ENCODE measurements around the gene S100A16.

DNA sequence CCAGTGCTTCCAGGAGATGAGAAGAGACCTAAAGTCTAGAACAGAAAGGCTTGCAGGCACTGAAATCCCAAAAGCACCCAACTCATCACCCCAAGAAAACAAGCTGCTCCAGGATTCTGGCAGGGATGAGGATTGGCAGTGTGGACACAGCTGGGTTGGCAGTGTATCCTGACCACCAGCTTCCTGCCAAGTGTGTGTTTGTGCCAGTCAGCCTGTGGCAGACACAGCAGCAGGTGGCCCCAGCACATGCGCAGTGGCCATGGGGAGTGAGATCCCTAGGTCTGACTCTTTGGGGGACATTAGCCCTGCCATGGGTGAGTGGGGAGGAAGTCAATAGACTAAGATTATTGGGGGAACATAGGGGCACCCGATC lies 36.9 kb upstream of the S100A16 start:
- TF ChIP-seq CTCF (IDR thresholded peaks at IDR 0.05) = no peak
- TF ChIP-seq POLR2A (IDR thresholded peaks at IDR 0.05) = no peak
